ENCODE results near the gene HYOU1. TPM values are rescaled to one million over a fixed set of nuclear protein-coding genes. Genes with fewer than 3 reads are reported as not detected.

HYOU1 gene
- polyA plus RNA-seq, 1 of the 3 experiments (the other 2 are of a cell fraction), result 90.8 TPM

DNA sequence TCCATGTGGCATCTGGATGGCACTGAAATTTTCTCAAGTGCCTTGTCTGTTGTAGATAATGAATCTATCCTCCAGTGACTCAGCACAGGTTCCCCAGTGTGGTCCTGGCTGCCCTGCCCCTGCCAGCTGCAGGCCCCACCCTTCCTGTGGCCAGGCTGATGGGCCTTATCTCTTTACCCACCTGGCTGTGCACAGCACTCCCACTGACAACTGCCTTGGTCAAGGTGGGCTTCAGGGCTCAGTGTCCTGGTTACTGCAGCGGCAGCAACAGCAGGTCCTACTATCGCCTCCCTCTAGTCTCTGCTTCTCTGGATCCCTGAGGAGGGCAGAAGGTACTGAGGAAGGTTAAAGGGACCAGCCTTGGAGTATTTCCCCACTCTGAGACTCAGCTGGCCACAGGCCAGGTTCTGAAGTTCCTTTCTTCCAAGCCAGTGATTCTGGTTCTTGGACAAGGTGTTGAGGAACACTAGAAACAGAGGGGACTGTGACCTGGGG, 30.8 kb upstream of the HYOU1 start:
- CTCF ChIA-PET, result interaction anchor here (1.7 kb wide), 1 partner anchor 250 kb away, joined by 3 read pairs; no protein-coding TSS in a partner anchor
- DNase-seq, result no peak
- H3K4me3 ChIP-seq (ENCODE audit: low read depth in 2 of 2, low read length in 1 of 2), result no peak overlapping the region

More for the DNA sequence above, 30.8 kb upstream of the HYOU1 start:
- Histone ChIP-seq H4K20me1 (ENCODE audit: insufficient read depth) (peaks cover 14% of the 10 kb centered on the region; the same call in 1 of the 2 replicates), H3F3A (replicated peaks; ENCODE audit: insufficient read depth) (peaks cover 29% of the 10 kb centered on the region), H3K4me1 (ENCODE audit: control insufficient read depth in 1 of 2, insufficient read depth in 2 of 2, low read depth in 1 of 2, low read length in 1 of 2) (peaks cover 21 to 22% of the 10 kb centered on the region in 2 experiments; a peak in 2 of 4 replicates), H3K9me2 (no peaks in the 10 kb centered on the region), H3K9me3 (no peaks in the 10 kb centered on the region), H3K4me2 (no peak overlapping the region), H3K36me3 (replicated peaks in 1 of 2; ENCODE audit: control insufficient read depth in 1 of 2, insufficient read depth in 2 of 2, low read length in 1 of 2) (peaks cover 21 to 30% of the 10 kb centered on the region in 2 experiments), H3K9ac (no peak overlapping the region), H3K79me2 (ENCODE audit: insufficient read depth) (peaks cover 34% of the 10 kb centered on the region), H3K27me3 (ENCODE audit: insufficient read depth) (no peaks in the 10 kb centered on the region), H3K27ac (ENCODE audit: low read depth in 2 of 2, low read length in 1 of 2) (no peak overlapping the region), H2AFZ (ENCODE audit: low read depth) (no peak overlapping the region)
- 100% methylated on average over 2 of the region's 2 CpGs for WGBS (ENCODE audit: low lambda C conversion rate)
- POLR2A ChIA-PET, result interaction anchor here (1.1 kb wide), 1 partner anchor 19 kb away, joined by 4 read pairs; the partner anchor contains the start of gene C2CD2L
- no peak for TF ChIP-seq NFIC (IDR thresholded peaks at IDR 0.05; ENCODE audit: borderline replicate concordance)
- TF ChIP-seq RCOR1 (IDR thresholded peaks at IDR 0.05; ENCODE audit: low read length), result no peak
- no peak for TF ChIP-seq FOSL2 (IDR thresholded peaks at IDR 0.05; ENCODE audit: borderline replicate concordance, low read depth)
- TF ChIP-seq, protein P1, sequence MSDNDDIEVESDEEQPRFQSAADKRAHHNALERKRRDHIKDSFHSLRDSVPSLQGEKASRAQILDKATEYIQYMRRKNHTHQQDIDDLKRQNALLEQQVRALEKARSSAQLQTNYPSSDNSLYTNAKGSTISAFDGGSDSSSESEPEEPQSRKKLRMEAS (IDR thresholded peaks at IDR 0.05; ENCODE audit: low read depth), result no peak
- TF ChIP-seq RAD21 (IDR thresholded peaks at IDR 0.05; ENCODE audit: low read length), result no peak
- no peak for TF ChIP-seq NRF1 (IDR thresholded peaks at IDR 0.05; ENCODE audit: low read depth, low read length)
- no peak for TF ChIP-seq MXI1 (IDR thresholded peaks at IDR 0.05; ENCODE audit: low read depth, low read length)
- TF ChIP-seq, protein P2, sequence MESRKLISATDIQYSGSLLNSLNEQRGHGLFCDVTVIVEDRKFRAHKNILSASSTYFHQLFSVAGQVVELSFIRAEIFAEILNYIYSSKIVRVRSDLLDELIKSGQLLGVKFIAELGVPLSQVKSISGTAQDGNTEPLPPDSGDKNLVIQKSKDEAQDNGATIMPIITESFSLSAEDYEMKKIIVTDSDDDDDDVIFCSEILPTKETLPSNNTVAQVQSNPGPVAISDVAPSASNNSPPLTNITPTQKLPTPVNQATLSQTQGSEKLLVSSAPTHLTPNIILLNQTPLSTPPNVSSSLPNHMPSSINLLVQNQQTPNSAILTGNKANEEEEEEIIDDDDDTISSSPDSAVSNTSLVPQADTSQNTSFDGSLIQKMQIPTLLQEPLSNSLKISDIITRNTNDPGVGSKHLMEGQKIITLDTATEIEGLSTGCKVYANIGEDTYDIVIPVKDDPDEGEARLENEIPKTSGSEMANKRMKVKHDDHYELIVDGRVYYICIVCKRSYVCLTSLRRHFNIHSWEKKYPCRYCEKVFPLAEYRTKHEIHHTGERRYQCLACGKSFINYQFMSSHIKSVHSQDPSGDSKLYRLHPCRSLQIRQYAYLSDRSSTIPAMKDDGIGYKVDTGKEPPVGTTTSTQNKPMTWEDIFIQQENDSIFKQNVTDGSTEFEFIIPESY (IDR thresholded peaks at IDR 0.05; ENCODE audit: borderline replicate concordance, low read depth), result no peak
- no peak for TF ChIP-seq GABPA (IDR thresholded peaks at IDR 0.05; ENCODE audit: low read depth)
- no peak for TF ChIP-seq YY1 (IDR thresholded peaks at IDR 0.05; ENCODE audit: low read depth)
- no peak for TF ChIP-seq POLR2AphosphoS5 (IDR thresholded peaks at IDR 0.05; ENCODE audit: low read depth, low read length)
- TF ChIP-seq, protein P3, sequence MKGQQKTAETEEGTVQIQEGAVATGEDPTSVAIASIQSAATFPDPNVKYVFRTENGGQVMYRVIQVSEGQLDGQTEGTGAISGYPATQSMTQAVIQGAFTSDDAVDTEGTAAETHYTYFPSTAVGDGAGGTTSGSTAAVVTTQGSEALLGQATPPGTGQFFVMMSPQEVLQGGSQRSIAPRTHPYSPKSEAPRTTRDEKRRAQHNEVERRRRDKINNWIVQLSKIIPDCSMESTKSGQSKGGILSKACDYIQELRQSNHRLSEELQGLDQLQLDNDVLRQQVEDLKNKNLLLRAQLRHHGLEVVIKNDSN (IDR thresholded peaks at IDR 0.05; ENCODE audit: borderline replicate concordance, low read depth), result no peak
- TF ChIP-seq EZH2phosphoT487 (IDR thresholded peaks at IDR 0.05; ENCODE audit: borderline replicate concordance, low read depth), result no peak
- TF ChIP-seq, protein P4, sequence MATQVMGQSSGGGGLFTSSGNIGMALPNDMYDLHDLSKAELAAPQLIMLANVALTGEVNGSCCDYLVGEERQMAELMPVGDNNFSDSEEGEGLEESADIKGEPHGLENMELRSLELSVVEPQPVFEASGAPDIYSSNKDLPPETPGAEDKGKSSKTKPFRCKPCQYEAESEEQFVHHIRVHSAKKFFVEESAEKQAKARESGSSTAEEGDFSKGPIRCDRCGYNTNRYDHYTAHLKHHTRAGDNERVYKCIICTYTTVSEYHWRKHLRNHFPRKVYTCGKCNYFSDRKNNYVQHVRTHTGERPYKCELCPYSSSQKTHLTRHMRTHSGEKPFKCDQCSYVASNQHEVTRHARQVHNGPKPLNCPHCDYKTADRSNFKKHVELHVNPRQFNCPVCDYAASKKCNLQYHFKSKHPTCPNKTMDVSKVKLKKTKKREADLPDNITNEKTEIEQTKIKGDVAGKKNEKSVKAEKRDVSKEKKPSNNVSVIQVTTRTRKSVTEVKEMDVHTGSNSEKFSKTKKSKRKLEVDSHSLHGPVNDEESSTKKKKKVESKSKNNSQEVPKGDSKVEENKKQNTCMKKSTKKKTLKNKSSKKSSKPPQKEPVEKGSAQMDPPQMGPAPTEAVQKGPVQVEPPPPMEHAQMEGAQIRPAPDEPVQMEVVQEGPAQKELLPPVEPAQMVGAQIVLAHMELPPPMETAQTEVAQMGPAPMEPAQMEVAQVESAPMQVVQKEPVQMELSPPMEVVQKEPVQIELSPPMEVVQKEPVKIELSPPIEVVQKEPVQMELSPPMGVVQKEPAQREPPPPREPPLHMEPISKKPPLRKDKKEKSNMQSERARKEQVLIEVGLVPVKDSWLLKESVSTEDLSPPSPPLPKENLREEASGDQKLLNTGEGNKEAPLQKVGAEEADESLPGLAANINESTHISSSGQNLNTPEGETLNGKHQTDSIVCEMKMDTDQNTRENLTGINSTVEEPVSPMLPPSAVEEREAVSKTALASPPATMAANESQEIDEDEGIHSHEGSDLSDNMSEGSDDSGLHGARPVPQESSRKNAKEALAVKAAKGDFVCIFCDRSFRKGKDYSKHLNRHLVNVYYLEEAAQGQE (IDR thresholded peaks at IDR 0.05; ENCODE audit: low read depth, low read length), result no peak
- TF ChIP-seq, protein P5, sequence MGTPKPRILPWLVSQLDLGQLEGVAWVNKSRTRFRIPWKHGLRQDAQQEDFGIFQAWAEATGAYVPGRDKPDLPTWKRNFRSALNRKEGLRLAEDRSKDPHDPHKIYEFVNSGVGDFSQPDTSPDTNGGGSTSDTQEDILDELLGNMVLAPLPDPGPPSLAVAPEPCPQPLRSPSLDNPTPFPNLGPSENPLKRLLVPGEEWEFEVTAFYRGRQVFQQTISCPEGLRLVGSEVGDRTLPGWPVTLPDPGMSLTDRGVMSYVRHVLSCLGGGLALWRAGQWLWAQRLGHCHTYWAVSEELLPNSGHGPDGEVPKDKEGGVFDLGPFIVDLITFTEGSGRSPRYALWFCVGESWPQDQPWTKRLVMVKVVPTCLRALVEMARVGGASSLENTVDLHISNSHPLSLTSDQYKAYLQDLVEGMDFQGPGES (IDR thresholded peaks at IDR 0.05; ENCODE audit: low read depth, low read length), result no peak
- TF ChIP-seq MEF2A (IDR thresholded peaks at IDR 0.05; ENCODE audit: borderline replicate concordance, low read depth), result no peak
- no peak for TF ChIP-seq ELF1 (IDR thresholded peaks at IDR 0.05)
